Mesothelial cell of epicardium (in vitro differentiated cells): ENCODE data around the gene HDAC1. TPM values are rescaled to one million over a fixed set of nuclear protein-coding genes. Genes with fewer than 3 reads are reported as not detected.
"Not testable (repeated sequence)": the region's sequence is repeated elsewhere in the genome, so short reads cannot be mapped to it uniquely, and the experiment has no call there.

Experiments
- DNase-seq, 2 experiments: peaks; one replicate each; pipeline ENCODE4 v3.0.0; 2021; ENCODE audit warnings: low spot score in 2 of 2; ENCODE audit not compliant: unreplicated experiment in 2 of 2
- H3K27ac Mint-ChIP-seq: 2 replicates; pipeline ENCODE4 v1.8.0; 2021; ENCODE audit warnings: mixed read lengths
- H3K27me3 Mint-ChIP-seq: 2 replicates; pipeline ENCODE4 v1.8.0; 2021; ENCODE audit warnings: low read depth, mixed read lengths
- H3K36me3 Mint-ChIP-seq: 2 replicates; pipeline ENCODE4 v1.8.0; 2021; ENCODE audit warnings: mixed read lengths
- H3K4me1 Mint-ChIP-seq: 2 replicates; pipeline ENCODE4 v1.8.0; 2021; ENCODE audit warnings: mixed read lengths
- H3K4me3 Mint-ChIP-seq: 2 replicates; pipeline ENCODE4 v1.8.0; 2021; ENCODE audit warnings: mild to moderate bottlenecking, moderate library complexity, mixed read lengths
- H3K9me3 Mint-ChIP-seq: 2 replicates; pipeline ENCODE4 v1.8.0; 2021; ENCODE audit warnings: mixed read lengths
- total RNA-seq: library from RNA; stranded (reverse); gene quantifications from 3 replicates; pipeline ENCODE4 v1.2.1, GENCODE V29; 2021
- TF ChIP-seq, protein P1 (sequence below): fragments of 200-600 bp; sonication (generic); IDR thresholded peaks from one replicate; pipeline ENCODE4 v1.5.0; 2021; ENCODE audit warnings: antibody characterized with exemption; ENCODE audit not compliant: unreplicated experiment

The HDAC1 gene
- total RNA-seq, 1 donor from 2014 or later: 131 TPM

DNA sequence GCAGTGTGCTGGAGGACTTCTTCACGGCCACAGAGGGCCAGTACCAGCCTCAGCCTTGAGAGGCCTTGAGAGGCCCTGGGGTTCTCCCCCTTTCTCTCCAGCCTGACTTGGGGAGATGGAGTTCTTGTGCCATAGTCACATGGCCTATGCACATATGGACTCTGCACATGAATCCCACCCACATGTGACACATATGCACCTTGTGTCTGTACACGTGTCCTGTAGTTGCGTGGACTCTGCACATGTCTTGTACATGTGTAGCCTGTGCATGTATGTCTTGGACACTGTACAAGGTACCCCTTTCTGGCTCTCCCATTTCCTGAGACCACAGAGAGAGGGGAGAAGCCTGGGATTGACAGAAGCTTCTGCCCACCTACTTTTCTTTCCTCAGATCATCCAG is 6.2 kb upstream of the HDAC1 start:
- Mint-ChIP-seq H3K36me3 (no peaks in the 10 kb centered on the region), H3K4me1 (no peaks in the 10 kb centered on the region), H3K4me3 (no peak overlapping the region), H3K9me3 (no peaks in the 10 kb centered on the region), H3K27me3 (no peaks in the 10 kb centered on the region), H3K27ac (no peak overlapping the region)
- TF ChIP-seq, protein P1, sequence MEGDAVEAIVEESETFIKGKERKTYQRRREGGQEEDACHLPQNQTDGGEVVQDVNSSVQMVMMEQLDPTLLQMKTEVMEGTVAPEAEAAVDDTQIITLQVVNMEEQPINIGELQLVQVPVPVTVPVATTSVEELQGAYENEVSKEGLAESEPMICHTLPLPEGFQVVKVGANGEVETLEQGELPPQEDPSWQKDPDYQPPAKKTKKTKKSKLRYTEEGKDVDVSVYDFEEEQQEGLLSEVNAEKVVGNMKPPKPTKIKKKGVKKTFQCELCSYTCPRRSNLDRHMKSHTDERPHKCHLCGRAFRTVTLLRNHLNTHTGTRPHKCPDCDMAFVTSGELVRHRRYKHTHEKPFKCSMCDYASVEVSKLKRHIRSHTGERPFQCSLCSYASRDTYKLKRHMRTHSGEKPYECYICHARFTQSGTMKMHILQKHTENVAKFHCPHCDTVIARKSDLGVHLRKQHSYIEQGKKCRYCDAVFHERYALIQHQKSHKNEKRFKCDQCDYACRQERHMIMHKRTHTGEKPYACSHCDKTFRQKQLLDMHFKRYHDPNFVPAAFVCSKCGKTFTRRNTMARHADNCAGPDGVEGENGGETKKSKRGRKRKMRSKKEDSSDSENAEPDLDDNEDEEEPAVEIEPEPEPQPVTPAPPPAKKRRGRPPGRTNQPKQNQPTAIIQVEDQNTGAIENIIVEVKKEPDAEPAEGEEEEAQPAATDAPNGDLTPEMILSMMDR: no peak
- DNase-seq: no peak

DNA sequence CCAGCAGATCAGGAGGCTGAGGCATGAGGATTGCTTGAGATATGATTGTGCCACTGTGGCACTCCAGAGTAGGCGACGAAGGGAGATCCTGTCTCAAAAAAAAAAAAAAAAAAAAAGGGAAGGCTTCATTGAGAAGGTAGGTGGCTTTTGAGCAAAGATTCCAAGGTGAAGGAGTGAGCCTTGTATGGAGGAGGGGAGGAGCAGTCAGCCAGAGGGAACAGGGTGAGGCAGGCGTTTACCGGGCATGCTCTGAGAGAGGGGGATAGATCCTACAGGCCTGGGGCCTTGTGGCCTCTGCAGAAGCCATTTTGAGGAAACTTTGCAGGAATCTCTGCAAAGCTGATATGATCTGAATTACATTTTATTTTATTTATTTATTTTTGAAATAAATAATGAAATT is 5.1 kb upstream of the HDAC1 start:
- no peak overlapping the region for H3K4me3 Mint-ChIP-seq
- TF ChIP-seq, protein P1: no peak
- no peak overlapping the region for H3K27ac Mint-ChIP-seq
- no peaks in the 10 kb centered on the region for H3K36me3 Mint-ChIP-seq
- H3K4me1 Mint-ChIP-seq: peaks cover 5% of the 10 kb centered on the region
- DNase-seq: no peak
- no peaks in the 10 kb centered on the region for H3K9me3 Mint-ChIP-seq
- no peaks in the 10 kb centered on the region for H3K27me3 Mint-ChIP-seq

DNA sequence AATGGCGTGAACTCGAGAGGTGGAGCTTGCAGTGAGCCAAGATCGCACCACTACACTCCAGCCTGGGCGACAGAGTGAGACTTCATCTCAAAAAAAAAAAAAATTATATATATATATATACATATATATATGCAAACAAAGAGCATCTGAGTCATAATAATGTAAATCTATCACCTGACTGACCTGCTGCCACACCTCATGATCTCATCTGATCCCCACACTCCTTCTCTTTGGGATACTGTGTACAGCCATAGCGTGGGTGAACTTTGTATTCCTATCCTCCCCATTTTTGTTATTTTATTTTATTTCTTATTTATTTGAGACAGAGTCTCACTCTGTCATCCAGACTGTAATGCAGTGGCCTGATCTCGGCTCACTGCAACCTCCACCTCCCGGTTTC is 2.6 kb upstream of the HDAC1 start:
- DNase-seq: no peak
- H3K27me3 Mint-ChIP-seq: no peaks in the 10 kb centered on the region
- H3K36me3 Mint-ChIP-seq: no peaks in the 10 kb centered on the region
- no peak overlapping the region for H3K4me3 Mint-ChIP-seq
- peaks cover 13% of the 10 kb centered on the region for H3K4me1 Mint-ChIP-seq
- H3K27ac Mint-ChIP-seq: no peak overlapping the region
- TF ChIP-seq, protein P1: no peak
- no peaks in the 10 kb centered on the region for H3K9me3 Mint-ChIP-seq

DNA sequence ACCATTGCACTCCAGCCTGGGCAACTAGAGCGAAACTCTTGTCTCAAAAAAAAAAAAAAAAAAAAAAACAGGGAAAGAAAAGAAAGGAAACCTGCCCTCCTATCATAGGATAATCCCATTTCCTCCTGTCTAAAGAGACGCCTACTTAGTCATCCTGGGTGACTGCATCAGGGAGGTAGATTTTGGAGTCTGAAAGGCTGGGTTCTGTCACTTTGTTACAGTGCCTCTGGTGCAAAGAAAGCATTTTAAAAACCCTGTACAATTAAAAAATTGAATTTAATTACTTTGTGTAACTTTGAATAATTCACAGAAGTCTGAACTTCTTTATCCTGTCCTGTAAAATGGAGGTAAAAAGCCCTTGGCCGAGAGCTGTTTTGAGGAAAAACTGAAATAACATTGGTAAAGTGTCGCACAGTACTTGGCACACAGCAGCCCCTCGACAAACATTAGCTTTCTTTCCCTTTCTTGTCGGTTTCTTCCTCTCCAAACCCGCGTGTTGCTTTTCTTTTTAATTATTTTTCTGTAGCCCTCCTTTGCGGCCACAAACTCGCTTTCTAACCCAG is 657 bp upstream of the HDAC1 start:
- H3K27me3 Mint-ChIP-seq: no peaks in the 10 kb centered on the region
- no peaks in the 10 kb centered on the region for H3K9me3 Mint-ChIP-seq
- H3K36me3 Mint-ChIP-seq: peaks cover 2% of the 10 kb centered on the region
- TF ChIP-seq, protein P1: no peak
- H3K27ac Mint-ChIP-seq: peak overlapping the region; percentile 84
- H3K4me3 Mint-ChIP-seq: peak overlapping the region; percentile 96
- H3K4me1 Mint-ChIP-seq: peaks cover 13% of the 10 kb centered on the region
- no peak for DNase-seq

DNA sequence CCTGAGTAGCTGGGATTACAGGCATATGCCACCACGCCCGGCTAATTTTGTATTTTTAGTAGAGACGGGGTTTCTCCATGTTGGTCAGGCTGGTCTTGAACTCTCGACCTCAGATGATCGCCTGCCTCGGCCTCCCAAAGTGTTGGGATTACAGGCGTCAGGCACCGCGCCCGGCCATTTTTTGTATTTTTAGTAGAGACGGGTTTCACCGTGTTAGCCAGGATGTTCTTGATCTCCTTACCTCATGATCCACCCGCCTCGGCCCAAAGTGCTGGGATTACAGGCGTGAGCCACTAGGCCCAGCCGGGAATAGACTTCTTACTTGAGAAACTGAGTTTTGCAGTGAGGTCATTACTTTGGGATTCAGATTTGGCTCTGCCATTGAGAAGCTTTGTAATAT is 6.3 kb downstream of the HDAC1 start:
- not testable (repeated sequence) for H3K4me3 Mint-ChIP-seq, H3K9me3 Mint-ChIP-seq, H3K4me1 Mint-ChIP-seq, H3K27ac Mint-ChIP-seq, DNase-seq, H3K27me3 Mint-ChIP-seq
- H3K36me3 Mint-ChIP-seq: peaks cover 16% of the 10 kb centered on the region

DNA sequence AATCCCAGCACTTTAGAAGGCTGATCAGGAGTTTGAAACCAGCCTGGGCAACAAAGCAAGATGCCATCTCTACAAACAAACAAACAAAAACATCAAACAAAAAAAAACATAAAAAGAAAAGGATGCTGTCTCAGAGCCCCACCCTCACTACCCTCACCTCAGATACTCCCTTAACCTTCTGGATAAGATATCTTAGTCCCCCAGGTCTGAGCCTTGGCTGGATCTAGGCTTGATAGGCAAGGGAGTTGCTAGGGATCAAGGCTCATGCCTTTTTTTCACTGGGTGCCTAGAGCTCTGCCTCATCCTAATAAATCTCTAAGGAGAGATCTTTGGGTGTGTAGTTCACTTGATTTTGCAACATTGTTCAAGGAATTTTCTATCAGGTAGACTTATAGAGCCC is 7.4 kb downstream of the HDAC1 start:
- Mint-ChIP-seq H3K27ac (no peak overlapping the region), H3K9me3 (peaks cover 5% of the 10 kb centered on the region), H3K4me1 (no peaks in the 10 kb centered on the region), H3K36me3 (peaks cover 26% of the 10 kb centered on the region), H3K4me3 (no peak overlapping the region), H3K27me3 (no peaks in the 10 kb centered on the region)
- TF ChIP-seq, protein P1: no peak
- no peak for DNase-seq
